ENCODE data around the gene FOXJ1.
"Not testable (repeated sequence)": the region's sequence is repeated elsewhere in the genome, so short reads cannot be mapped to it uniquely, and the experiment has no call there.

Gene FOXJ1, protein sequence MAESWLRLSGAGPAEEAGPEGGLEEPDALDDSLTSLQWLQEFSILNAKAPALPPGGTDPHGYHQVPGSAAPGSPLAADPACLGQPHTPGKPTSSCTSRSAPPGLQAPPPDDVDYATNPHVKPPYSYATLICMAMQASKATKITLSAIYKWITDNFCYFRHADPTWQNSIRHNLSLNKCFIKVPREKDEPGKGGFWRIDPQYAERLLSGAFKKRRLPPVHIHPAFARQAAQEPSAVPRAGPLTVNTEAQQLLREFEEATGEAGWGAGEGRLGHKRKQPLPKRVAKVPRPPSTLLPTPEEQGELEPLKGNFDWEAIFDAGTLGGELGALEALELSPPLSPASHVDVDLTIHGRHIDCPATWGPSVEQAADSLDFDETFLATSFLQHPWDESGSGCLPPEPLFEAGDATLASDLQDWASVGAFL

GRCh38 chr17:76141212-76142038, at the start of gene FOXJ1:
TSS of gene FOXJ1 (minus strand) at chr17:76141245. CDS start at chr17:76140395, 850 bp downstream.
- peak; percentile 97 for DNase-seq (ENCODE audit: low read depth, low spot score)

- peak; percentile 10 for DNase-seq (ENCODE audit: low read depth, low spot score)
Observed at GRCh38 chr17:76189741-76190140, 48.7 kb upstream of the FOXJ1 start.

DNA sequence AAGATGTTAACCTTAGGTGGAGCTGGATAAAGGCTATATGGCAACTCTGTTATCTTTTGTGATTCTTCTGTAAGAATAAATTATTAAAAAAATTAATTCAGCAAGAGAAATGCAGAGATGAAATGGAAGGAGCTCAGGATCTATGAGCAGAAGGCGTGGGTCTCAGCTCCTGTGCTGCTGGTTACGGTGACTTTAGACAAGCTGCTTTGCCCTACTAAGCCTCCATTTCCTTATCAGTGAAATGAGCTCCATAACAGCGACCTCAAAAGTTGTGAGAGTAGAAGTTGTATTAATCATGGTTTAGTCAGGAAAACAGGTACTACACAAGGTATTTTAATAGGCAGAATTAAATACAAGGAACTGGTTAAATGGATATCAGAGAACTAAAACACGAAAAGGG, 48.2 kb upstream of the FOXJ1 start:
- no peak for DNase-seq (ENCODE audit: low read depth, low spot score)

- no peak for DNase-seq (ENCODE audit: low read depth, low spot score)
Observed at GRCh38 chr17:76188213-76189016, 47.4 kb upstream of the FOXJ1 start.

GRCh38 chr17:76186774-76187173, 45.7 kb upstream of the FOXJ1 start:
- DNase-seq (ENCODE audit: low read depth, low spot score), result not testable (repeated sequence)

DNA sequence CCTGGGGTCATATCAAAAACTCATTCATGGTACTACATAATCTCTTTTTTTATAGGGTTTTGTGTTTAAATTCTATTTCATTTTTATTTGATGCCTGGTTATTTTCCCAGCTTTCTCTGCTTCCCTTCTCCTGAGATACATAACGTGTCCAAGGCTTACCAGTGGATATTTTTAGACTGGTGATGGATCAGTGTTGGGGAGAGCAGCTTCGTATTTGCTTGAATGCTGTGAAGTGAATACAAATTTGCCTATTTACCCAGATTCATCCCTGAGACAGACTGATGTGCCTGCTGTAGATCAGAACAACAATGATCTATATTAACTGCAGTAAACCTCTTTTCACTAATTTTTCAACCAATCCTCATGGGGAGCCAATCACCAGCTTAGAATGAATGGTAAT, 43.2 kb upstream of the FOXJ1 start:
- no peak for DNase-seq (ENCODE audit: low read depth, low spot score)

- peak; percentile 95 for DNase-seq (ENCODE audit: low read depth, low spot score)
Observed at GRCh38 chr17:76182016-76182764, 41.1 kb upstream of the FOXJ1 start.

- no peak for DNase-seq (ENCODE audit: low read depth, low spot score)
Observed at GRCh38 chr17:76179496-76180467, 38.7 kb upstream of the FOXJ1 start.

DNA sequence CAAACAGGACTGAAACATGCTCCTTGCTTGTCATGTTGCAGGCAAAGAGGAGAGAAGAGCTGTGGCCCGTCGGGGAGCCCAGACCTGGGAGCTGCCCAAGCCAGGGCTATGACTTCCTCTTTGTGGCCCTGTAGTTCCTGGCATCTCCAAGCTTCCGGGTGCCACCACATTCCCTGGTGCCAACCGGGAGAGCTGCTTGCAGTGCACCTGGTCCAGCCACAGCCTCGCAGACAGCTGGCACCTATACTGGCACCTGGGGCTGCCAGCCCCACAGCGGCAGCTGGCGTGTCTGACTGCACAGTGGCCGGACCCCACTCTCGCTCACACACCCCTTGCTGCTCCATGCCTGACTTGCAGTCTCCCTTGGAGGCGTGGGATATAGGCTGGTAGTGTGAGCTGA, 37.1 kb upstream of the FOXJ1 start:
- no peak for DNase-seq (ENCODE audit: low read depth, low spot score)

- no peak for DNase-seq (ENCODE audit: low read depth, low spot score)
Observed at GRCh38 chr17:76176701-76177574, 35.9 kb upstream of the FOXJ1 start.

DNA sequence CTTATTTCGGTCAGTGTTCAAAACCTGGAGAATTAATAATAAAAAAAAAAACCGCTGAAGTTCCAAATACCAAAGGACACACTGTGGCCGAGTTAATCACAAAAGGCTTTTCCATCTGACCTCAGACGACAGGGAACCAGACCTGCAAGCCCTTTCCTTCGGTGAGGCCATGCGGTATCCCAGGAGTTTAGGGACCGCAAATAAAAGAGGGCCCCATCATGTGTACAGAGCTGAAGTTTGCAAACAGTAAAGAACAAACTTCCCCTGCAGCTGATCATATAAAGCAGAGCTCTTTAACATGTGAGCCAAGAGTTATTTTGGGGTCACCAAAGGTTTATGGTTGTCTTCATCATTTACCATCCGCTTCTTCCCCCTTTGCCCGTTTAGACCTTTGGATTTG, 33.0 kb upstream of the FOXJ1 start:
- no peak for DNase-seq (ENCODE audit: low read depth, low spot score)

- DNase-seq (ENCODE audit: low read depth, low spot score), result no peak
Observed at GRCh38 chr17:76173474-76173873, 32.4 kb upstream of the FOXJ1 start.

GRCh38 chr17:76171706-76172105, 30.7 kb upstream of the FOXJ1 start:
- no peak for DNase-seq (ENCODE audit: low read depth, low spot score)

- no peak for DNase-seq (ENCODE audit: low read depth, low spot score)
Observed at GRCh38 chr17:76170114-76170513, 29.1 kb upstream of the FOXJ1 start.

- DNase-seq (ENCODE audit: low read depth, low spot score), result no peak
Observed at GRCh38 chr17:76166906-76167305, 25.9 kb upstream of the FOXJ1 start.

GRCh38 chr17:76166168-76166567, 25.1 kb upstream of the FOXJ1 start:
- DNase-seq (ENCODE audit: low read depth, low spot score), result no peak

- no peak for DNase-seq (ENCODE audit: low read depth, low spot score)
Observed at GRCh38 chr17:76164331-76164730, 23.3 kb upstream of the FOXJ1 start.

GRCh38 chr17:76163919-76164318, 22.9 kb upstream of the FOXJ1 start:
- no peak for DNase-seq (ENCODE audit: low read depth, low spot score)
